Glomerular visceral epithelial cell (primary cell): Measurements from ENCODE around the gene FAM47E.

Experiments used
- DNase-seq: peaks from one replicate; pipeline ENCODE4 v3.0.0-alpha.2; 2016; ENCODE audit errors: extremely low spot score

FAM47E gene

GRCh38 chr4:76301068-76301774 is 49.7 kb downstream of the FAM47E start:
- DNase-seq: peak; percentile 82

DNA sequence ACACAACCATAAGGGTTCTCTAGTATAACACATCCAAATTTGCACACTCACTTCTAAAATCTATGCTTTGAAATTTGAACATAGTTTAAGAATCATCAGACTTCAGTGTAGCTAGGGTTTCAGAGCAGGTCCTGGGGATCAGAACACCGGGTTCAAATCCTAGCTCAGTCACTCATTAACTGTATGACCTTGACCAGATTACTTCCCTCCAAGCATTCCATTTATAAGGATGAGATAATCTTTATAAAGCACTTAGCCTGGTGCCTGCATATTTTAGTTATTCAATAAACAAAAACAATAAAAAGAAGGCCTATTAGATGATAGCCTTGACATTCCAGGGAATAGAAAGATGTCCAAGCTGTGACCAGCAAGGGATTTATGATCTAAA is 50.2 kb downstream of the FAM47E start:
- DNase-seq: peak; percentile 13

DNA sequence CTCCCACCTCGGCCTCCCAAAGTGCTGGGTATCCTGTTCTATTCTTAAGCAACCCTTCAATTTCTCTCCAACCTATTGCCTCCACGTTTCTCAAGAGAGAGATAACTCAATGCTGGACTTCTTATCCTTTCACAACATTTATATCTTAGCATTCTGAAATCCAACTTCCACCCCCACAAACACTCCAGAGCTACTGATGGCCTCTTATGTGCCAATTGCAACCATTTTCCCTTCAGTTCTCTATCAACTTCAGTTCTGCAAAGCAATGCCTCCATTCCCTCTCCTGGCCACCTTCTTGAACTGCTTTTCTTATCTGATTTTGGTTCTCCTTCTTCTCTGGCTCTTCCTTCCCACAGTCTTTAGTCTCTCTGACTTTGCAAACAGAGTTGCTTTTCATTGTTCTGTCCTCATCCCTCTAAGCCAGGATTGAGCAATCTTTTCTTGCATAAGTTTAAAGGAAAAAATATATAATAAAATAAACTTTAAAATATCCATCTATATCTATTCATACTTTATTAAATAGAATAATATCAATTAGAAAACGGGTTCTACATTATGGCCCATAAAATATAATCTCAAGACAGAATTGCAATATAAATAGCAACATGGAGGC is 51.4 kb downstream of the FAM47E start:
- no peak for DNase-seq

- no peak for DNase-seq
Measured at GRCh38 chr4:76305033-76305687, 53.6 kb downstream of the FAM47E start.

GRCh38 chr4:76305971-76306881 is 54.7 kb downstream of the FAM47E start, which contains the start of gene STBD1:
Gene STBD1 (plus strand): TSS chr4:76306733. CDS start chr4:76306770, 37 bp downstream.
- peak; percentile 76 for DNase-seq

GRCh38 chr4:76306882-76307659 is 55.5 kb downstream of the FAM47E start:
- peak; percentile 66 for DNase-seq

GRCh38 chr4:76307660-76308014 is 56.1 kb downstream of the FAM47E start:
- peak; percentile 48 for DNase-seq

GRCh38 chr4:76308548-76308947 is 57.0 kb downstream of the FAM47E start:
- DNase-seq: no peak

DNA sequence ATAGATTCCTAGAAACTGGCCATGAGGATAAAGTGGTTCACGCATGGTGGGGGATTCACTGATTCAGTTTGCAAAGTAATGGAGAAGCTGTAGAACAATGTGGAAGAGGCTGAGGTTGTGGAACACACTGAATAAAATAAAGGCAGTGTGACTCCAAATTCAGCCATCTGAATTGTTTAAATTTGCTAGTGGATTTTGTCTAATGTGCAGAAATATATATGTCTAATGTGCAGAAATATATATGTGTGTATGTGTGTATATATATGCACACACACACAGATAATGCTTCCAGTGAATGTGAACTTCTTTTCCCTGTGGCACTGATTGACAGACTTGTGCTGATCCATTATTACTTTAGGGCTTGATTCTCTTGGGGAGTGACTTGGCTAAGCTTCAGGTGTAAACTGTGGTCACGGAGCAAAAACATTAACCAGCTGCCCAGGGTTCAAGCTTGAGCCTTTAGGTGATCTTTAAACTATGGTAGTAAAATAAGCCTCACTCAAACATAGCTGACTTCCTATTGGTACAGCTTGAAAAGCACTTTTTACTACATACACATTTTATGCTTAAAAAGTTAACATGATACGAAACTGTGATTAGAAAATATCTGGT is 58.5 kb downstream of the FAM47E start:
- no peak for DNase-seq

DNA sequence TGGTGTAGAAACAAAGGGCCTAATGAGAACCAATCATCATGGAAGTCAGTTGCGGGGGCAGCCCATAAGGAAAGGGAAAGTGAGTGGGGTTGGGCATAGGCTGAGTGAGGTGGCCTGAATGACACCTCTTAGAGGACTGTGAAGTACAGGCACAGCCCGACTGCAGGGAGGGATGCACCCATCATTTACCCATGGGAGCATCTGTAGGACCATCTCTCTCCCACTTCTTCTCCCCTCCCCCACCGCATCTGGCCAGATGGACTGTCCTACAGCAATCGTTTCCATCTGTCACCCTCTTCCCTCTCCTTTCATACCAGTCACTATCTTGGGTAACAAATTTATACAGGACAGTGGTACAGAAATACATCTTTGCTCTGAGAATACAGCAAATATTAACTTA is 59.2 kb downstream of the FAM47E start:
- no peak for DNase-seq

GRCh38 chr4:76311896-76312331 is 60.4 kb downstream of the FAM47E start:
- no peak for DNase-seq

GRCh38 chr4:76312457-76312856 is 60.9 kb downstream of the FAM47E start:
- no peak for DNase-seq

DNA sequence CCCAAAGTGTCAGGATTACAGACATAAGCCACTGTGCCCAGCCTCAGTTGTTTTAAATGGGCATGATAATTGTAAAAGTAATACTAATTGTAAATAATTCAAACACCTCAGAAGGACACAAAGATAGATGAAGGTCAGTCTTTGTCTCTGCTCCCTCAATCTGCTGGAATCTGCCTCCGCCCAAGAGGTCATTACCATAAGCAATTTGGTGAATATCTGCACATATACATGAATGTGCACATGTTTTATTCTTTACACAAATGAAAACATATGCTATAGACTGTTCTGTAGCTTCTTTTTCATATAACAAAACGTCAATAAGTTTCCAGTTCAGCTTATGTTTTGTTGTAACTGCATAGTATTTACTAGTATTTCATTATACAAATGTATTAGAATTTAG is 62.0 kb downstream of the FAM47E start:
- DNase-seq: no peak

DNA sequence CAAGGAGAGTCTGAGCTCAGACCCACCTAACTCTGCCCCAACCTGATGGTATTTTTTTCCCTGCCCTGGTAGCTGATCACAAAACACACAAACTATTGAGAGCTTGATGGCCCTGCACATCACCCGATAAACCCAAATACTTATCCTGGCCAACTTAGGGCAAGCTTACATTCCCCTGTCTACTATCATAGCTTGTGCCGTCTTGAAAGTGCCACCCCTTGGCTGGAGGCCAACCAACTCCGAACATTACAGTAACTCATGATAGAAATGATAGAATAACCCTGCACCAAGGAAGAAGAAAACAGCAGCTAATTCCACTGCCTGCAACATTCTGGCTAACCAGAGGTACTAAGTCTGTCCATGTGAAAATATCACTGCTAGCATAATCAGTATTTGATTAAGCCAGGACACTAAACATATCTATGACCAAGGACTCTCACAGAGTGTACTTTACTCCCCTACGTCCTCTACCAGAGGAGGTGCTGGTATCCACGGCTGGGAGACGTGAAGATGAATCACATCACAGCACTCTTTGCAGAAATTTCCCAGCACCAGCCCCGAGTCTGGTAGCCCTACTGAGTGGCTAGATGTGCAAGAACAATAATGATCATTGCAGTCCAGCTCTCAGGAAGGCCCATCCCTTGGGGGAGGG is 63.9 kb downstream of the FAM47E start:
- DNase-seq: no peak

DNA sequence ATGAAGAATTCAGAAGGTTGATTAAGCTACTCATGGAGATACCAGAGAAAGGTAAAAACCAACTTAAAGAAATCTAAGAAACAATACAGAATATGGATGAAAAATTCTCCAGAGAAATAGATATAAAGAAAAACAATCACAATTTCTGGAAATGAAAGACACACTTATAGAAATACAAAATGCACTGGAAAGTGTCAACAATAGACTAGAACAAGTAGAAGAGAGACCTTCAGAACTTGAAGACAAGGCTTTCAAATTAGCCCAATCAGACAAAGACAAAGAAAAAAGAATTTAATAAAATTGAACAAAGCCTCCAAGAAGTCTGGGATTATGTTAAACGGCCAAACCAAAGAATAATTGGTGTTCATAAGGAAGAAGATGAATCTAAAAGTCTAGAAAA is 64.6 kb downstream of the FAM47E start:
- DNase-seq: no peak

DNA sequence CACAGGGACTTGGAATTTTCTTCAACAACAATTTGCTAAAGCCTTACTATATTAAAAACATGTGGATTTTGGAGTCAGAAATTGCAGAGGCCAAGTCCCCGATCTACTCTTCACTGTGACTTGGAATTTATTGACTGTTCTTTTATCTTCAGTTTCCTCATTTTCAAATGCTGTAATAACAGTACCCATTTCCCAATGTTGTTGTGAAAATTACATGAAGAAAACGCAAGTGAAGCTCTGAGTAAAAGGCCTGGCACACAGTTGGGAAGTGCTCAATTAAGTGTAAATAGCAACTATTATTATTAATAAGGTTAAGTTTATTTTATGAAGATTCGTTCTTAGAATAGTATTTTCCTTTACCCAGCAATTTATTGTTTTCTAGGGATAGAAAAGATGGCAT is 70.7 kb downstream of the FAM47E start:
- no peak for DNase-seq

DNA sequence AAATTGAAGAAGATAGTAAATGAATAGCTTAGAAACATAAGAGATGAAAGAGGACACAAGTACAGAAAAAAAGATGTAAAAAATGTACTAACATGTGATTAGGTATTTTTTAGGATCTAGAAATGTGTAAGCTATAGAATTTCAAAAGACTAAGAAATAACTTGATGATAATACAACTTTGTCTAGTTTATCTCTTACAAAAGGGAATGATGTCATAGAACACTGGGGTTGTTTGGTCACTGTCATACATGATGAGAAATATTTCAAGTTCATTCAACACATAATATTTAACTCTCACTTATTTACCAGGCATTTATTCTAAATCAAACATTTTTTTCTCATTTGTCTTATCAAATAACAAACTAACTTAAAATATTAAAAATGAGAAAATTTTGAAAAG is 73.6 kb downstream of the FAM47E start:
- no peak for DNase-seq

- DNase-seq: no peak
Measured at GRCh38 chr4:76326515-76326914, 75.0 kb downstream of the FAM47E start.
